Activated CD4-positive, alpha-beta T cell treated with anti-CD3 and anti-CD28 coated beads, Interleukin-2, amount 50 U/mL, for 16 hours (primary cell): ENCODE results near the gene NEK2.
"Not testable (repeated sequence)": the region's sequence is repeated elsewhere in the genome, so short reads cannot be mapped to it uniquely, and the experiment has no call there.

ENCODE experiments used
- DNase-seq: peaks from one replicate; pipeline ENCODE4 v3.0.0-alpha.2; 2020

Gene NEK2

GRCh38 chr1:211693911-211694310 lies 18.5 kb upstream of the NEK2 start:
- DNase-seq = not testable (repeated sequence)

DNA sequence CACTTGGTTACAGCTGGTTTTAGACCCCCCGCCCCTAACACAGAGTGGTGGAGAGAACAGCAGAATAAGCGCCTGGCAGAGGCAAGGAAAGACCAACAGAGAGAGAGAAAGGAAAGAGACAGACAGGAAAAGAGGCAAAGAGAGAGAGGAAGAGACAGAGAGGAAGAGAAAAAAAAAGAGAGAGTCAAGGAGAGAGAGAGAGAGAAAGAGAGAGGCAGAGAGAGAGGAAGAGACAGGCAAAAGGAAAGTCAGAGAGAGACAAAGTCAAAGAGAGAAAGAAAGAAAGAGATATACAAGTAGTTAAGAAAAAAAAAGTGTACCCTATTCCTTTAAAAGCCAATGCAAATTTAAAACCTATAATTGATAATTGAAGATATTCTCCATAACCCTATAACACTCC lies 13.0 kb upstream of the NEK2 start:
- DNase-seq = no peak

- DNase-seq = peak; percentile 3
Observed at GRCh38 chr1:211687462-211688215, 12.2 kb upstream of the NEK2 start.

GRCh38 chr1:211685823-211686222 lies 10.4 kb upstream of the NEK2 start:
- DNase-seq = no peak

GRCh38 chr1:211684791-211685190 lies 9.4 kb upstream of the NEK2 start:
- DNase-seq = no peak

DNA sequence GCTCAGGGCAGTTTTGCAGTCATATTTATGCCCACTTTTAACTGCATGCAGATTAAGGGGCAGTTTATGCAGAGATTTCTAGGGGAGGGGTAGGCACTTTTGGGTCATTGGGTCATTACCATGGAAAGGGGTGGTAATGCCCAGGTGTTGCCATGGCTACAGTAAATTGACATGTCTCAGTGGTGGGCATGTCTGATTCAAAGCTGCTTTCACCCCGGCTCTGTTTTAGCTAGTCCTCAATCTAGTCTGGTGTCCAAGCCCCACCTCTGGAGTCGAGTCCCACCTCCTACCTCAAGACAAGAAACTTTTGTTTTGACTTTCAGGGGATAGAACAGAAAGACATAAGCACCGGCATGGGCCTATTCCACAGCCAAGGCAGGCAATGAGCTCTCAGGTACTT lies 8.9 kb upstream of the NEK2 start:
- no peak for DNase-seq

DNA sequence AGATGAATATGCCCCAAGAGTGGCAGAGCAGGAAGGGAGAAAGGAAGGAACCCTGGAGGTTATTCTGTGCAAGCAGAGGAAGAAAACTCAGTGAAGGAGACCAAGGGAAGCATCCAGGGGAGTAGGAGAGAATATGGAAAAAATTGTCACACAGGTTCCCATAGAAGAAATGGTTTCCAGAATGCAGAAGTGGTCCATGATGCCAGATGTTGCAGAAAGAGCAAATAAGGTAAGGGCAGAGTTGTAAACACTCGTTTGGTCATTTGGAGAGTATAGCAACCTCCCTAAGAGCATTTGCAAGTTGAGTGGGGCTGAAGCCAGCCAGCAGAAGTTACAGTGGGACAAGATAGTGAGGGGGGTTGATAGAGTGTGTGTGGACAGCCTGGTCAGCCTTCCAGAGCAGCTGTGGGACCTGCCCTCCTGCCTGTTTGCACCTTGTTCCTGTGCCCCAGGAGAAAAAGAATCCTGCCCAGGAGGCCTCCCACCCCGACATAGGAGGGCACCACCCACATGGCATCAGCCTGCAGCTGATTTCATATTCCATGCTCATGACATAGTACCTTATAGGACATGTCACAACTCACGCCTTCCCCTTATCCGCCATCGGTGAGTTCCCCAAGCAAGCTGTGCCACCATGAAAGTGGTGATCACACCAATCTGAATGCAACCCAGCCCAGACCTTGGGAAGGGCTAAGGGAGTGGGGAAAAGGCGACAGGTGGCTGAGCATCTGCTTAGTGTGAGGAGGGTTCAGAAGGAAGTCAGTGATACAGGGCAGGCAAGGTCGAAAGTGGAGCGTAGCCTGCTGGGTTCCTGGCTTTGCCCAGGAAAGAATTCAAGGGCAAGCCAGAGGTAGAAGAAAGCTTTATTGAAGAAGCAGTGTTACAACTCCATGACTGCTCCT lies 8.2 kb upstream of the NEK2 start:
- no peak for DNase-seq

DNA sequence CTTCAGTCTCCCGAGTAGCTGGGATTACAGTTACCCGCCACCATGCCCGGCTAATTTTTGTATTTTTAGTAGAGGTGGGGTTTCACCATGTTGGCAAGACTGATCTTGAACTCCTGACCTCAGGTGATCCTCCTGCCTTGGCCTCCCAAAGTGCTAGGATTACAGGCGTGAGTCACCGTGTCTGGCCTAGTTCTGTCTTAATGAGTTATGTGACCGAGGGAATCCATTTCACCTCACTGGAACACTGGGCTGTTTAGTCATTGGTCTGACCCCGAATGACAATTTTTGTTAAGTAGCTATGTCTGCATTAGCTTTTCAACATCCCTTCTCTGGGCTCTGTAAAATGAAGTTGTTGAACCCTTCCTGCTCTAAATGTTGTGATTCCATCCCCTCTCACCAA lies 6.8 kb upstream of the NEK2 start:
- DNase-seq = not testable (repeated sequence)

DNA sequence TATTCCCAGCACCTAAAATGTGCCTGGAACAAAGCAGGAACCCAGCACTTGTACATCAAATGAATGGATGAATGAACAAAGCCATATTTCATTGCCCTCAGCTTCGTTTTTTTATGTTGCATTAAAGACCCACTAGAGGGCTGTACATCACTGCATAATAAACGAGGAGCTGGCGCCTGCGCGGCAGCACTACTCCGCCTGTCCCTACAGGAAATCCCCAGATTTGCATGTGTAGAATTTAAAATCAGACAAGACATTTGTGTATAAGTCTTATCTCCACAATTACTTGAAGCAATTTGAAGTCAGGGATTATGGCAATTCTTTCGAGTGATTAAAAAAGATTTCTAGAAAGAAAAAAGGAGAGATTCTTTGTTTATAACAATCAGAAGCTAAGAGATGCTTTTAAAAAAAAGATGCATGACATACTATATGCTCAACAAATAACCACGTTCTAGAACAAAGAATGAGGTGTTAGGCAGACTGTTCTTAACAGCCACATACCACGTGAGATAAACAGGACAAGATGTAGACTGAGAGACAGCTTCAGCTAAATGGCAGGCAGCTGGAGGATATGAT lies 5.4 kb upstream of the NEK2 start:
- DNase-seq = peak; percentile 88

GRCh38 chr1:211677659-211678058 lies 2.2 kb upstream of the NEK2 start:
- no peak for DNase-seq

- no peak for DNase-seq
Observed at GRCh38 chr1:211676761-211677160, 1.3 kb upstream of the NEK2 start.

- DNase-seq = no peak
Observed at GRCh38 chr1:211676106-211676583, 724 bp upstream of the NEK2 start.

DNA sequence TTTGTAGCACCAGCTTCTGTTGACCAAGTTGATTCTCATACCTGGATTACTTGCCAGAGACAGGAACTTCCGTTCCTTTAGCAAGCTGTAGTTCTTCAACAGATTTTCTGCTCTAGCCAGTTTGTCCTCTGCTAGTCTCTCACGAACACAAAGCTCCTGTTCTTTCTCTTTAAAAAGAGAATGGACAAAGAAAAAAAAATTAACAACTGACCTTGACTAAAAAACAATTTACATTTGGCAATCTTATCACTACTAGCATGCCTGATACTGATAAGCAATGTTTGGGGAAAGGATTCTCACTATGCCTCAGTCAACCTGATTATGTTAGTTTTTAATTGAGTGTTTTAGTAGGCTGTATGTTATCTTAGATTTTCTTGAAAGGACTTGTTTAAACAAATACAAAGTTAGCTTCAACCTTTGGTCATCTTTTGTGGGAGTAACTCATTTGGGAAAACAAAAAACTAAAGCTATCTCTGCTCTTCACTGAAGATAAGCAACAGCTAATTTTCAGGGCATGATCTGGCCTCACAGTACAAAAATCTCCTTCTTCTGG lies 8.3 kb downstream of the NEK2 start:
- DNase-seq = no peak

DNA sequence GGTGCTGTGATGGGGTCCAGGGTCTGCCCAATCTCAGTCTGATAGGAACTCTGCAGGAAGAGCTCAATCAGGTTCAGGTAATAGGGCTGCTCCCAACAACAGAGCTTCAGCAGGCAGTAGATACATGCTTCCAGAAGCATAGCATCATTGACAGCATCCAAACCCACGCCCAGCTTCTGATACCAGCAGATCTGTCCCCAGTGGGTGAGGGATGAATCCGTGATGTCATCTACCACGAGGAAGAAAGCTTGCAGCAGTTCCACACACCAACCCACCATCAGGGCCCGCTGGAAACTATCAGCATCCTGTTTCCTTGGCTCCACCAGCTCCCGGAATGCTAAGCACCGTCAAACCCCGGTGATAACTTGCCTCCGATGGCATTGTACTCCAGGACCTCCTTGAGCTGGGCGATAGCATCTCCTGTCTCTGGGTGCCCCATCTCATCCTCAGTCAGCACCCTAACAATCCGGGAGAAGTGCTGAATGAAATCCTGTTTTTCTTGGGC lies 14.7 kb downstream of the NEK2 start:
- DNase-seq = no peak

DNA sequence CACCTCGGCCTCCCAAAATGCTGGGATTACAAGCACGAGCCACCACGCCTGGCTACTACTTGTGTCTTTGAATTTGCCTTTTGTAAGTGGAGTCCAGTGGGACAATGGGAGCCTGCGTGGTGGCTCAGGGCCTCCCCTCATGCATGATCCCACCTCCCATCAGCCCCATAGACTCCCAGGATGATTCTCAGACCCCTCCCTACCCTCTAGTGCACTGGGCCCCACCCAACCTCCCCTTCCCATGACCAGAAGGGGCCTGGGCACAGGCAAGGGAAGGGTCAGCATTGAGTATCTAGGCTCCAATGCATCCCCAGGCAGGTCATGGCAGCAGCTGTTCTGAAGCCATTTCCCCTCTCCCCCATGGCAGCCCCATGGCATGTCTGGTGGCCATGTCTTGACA lies 18.7 kb downstream of the NEK2 start:
- DNase-seq = no peak

DNA sequence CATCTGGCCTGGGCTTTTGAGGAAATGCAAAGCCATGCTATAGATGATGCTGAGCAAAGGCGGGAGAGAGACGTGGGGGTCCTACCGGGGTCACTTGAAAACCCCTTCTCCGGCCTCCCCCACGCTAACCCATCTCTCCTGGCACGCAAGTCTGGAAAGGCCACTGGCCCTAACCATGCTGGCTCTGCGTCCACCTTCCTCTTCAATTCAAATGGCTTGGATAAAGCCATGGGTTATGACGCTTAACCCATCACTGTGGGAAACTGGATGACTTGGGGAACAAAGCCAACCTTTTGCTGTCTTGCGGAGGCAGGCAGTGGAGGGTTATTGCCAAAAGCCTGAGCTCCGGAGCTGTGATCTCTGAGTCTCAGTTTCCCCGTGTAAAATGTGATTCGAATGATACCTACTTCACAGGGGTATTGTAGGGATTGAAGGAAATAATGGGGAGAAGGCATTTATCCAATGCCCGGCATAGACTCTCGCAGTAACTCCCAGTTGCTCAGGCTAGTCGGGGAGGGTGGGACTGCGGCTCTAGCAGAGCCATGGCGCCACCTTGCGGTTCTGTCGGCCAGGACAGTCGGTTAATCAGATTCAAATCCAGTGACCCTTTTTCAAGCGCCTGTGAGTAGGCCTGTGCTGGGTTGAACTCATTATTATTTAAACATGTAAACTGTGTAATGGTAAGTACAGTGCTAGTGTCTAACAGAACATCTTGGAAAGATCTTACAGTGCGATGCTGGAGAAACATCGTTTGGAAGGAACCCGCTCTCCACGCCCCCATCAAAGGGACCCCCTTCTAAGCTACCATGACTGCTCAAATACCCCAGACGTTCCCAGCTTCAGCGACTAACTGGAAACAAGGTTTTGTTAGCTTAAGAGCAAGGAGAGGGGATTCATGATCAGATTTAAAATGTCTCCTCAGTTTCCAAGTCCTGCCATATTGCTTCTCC lies 20.3 kb downstream of the NEK2 start:
- DNase-seq = peak; percentile 84

DNA sequence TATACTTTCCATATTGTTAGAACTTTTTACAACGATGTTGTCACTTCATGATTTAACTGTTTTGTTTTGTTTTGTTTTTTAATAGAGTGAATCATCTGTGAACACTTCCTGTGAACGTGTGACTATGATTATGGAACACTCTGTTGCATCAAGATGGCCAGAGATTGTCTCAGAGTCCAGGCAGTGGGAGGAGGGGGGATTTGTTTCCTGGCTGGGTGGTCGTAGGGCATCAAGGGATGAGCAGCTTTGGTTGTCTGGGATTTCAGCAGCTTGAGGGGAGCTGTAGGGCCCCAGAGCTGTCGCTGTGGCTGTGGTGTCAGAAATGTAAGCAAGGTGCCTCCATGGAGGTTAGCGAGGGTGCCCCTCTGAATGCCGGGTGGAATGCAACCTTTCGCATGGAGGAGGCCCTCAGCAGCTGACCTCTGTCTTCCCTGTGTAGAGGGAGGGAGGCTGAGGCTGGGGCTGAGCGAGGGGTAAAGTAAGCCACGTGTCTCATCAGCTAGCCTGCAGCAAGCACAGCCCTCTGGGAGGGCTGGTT lies 21.4 kb downstream of the NEK2 start:
- DNase-seq = no peak

DNA sequence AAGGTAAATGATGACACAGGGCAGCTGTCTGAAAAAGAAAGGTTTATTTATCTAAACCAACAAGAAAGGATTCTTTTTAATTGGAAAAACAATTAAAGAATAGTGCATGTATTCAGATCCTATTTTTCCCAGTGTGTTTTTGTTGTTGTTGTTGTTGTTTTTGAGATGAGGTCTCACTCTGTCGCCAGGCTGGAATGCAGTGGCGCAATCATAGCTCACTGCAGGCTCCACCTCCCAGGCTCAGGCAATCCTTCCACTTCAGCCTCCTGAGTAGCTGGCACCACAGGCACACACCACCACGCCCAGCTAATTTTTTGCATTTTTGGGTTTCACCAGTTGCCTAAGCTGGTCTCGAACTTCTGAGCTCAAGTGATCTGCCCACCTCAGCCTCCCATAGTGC lies 22.1 kb downstream of the NEK2 start:
- DNase-seq = no peak

GRCh38 chr1:211652371-211652770 lies 23.1 kb downstream of the NEK2 start:
- no peak for DNase-seq

DNA sequence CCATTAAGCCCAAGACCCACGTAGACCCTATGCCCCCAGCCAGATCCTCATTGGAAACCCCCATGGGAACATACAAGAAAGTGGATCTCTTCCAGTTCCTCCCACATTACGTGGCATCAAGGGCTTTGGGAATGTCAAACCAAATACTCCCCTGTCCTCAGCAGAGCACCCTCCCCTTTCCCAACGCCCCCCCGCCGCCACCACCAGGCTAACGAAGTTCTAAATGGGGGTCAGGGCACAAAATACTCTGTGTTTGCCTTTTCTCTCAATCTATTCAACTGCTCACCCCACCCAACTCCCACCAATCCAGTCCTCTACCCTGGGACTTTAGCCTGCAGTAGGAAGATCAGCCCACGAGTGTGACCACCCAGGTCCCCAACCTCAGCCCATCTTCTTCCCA lies 24.5 kb downstream of the NEK2 start:
- DNase-seq = no peak
